ENCODE results near the gene TOMM22.

Gene TOMM22

DNA sequence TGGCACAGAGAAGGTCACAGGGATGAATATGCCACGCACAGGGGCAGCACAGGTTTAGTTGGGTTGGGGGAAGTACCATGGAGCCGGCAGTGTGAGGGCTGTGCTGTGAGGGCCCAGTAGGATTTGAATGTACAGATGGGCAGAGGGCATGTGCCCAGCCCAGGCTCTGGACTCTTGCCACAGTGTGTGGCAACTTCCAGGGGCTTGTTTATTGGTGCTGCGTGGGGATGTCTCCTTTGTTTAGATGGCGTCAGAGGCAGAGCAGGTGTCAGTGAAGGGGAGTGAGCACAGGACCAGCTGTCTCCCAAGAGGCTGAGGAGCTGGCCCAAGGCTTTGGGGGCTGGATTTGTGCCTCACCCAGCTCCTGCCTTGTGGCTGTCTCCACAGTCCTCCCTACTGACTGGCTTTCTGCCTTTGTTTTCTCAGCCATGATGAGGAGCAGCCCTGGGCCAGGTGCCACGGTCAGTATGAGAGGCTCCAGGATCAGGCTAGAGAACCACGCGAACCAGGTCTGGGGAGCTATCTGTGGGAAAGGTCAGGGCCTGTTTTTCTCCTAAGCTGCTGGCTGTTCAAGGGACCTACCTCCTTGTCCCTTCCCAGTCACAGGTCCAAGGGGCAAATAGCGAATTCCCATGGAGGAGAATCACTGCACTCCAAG is 52.1 kb downstream of the TOMM22 start:
- H3K4me3 ChIP-seq (ENCODE audit: low read length), result no peak overlapping the region
- TF ChIP-seq, protein P1, sequence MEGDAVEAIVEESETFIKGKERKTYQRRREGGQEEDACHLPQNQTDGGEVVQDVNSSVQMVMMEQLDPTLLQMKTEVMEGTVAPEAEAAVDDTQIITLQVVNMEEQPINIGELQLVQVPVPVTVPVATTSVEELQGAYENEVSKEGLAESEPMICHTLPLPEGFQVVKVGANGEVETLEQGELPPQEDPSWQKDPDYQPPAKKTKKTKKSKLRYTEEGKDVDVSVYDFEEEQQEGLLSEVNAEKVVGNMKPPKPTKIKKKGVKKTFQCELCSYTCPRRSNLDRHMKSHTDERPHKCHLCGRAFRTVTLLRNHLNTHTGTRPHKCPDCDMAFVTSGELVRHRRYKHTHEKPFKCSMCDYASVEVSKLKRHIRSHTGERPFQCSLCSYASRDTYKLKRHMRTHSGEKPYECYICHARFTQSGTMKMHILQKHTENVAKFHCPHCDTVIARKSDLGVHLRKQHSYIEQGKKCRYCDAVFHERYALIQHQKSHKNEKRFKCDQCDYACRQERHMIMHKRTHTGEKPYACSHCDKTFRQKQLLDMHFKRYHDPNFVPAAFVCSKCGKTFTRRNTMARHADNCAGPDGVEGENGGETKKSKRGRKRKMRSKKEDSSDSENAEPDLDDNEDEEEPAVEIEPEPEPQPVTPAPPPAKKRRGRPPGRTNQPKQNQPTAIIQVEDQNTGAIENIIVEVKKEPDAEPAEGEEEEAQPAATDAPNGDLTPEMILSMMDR (conservative IDR thresholded peaks at IDR 0.05; ENCODE audit: low read depth, low read length), result no peak
- peak; percentile 90 for DNase-seq (ENCODE audit: low read depth)

DNA sequence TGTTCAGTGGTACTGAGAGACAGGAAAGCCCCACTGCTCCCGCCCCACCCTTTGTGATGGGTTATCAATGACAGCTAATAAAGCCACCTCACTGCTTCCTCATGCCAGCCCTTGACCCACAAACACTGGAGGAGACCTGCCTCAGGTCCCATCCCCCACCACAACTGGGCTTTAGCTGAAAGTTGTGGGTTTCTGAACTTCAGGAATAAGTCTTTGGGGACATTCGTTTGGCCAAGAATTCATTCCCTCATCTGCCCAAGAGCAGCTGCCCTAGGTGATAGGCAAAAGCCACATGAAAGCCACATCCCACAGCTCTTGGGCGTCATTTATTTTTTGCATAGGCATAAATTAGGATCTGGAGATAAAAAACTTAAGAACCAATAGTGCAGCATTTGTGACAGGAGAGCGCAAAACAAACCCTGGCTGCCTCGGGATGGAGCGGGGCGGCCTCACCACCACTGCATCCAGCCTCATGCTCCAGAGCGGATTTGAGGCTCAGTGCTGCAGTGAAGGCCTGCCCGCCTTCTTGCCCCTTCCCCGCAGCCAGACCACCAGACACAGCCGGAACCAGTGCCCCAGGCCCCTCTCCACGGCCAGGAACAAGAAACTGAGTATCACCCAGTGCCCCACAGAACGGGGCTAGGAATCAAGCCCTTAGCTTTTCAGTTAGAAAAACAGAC is 52.8 kb downstream of the TOMM22 start:
- no peak overlapping the region for H3K4me3 ChIP-seq (ENCODE audit: low read length)
- TF ChIP-seq, protein P1 (conservative IDR thresholded peaks at IDR 0.05; ENCODE audit: low read depth, low read length), result no peak
- no peak for DNase-seq (ENCODE audit: low read depth)
